A549 treated with Mapracorat at 1 μM for 4 hours (cell line): Measurements from ENCODE around the gene RNFT1. TPM values are rescaled to one million over a fixed set of nuclear protein-coding genes. Genes with fewer than 3 reads are reported as not detected.

ENCODE experiments used
- total RNA-seq: library from RNA; stranded (reverse); fragments of 200-300 nt; extraction: Qiagen RNA extraction; gene quantifications from 5 replicates; pipeline ENCODE4 v1.2.3, GENCODE V29; 2022

Gene RNFT1, protein sequence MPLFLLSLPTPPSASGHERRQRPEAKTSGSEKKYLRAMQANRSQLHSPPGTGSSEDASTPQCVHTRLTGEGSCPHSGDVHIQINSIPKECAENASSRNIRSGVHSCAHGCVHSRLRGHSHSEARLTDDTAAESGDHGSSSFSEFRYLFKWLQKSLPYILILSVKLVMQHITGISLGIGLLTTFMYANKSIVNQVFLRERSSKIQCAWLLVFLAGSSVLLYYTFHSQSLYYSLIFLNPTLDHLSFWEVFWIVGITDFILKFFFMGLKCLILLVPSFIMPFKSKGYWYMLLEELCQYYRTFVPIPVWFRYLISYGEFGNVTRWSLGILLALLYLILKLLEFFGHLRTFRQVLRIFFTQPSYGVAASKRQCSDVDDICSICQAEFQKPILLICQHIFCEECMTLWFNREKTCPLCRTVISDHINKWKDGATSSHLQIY
- 11.5 to 15.5 TPM (median 12.8 TPM) in 5 replicates for total RNA-seq

DNA sequence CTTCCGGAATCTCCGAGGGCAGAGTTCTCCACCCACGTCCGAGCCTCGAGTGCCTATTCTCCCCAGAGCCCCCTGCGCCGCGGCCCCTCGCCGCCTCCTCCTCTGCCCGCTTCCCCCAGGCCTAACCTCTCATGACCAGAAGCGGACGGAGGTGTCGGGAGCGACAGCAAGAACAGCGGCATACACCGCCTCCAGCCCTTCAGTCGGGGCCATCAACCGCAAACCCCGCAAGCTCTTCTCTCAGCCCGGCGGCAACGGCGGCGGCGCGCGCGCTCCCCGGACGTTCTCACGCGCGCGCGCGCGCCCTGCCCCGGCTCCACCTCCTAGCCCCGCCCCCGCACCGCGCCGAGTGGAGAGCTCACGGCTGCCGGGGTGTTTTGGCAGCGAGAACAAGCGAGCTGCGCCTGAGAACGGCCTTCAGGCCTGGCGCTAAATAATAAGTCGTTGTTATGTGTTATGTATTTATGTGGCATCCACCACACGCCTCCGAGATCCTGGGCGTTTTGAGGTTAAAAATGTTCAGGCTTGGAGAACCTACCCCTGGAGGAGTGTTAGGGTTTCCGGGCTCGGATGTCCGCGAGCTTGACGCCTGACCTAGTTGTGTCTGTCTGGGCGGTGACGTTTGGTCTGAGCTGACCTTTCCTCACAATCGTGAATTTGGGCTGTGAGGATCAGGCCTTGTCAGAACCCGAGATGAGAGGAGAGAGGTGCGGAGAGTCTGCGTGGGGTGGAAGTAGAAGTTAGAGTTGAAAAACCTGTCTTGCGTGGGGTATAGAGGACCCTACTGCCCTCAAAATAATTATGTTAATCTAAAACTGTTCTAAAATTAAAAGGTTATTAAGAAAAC is at the start of gene RNFT1:
Gene RNFT1, minus strand, starts transcription at position 259 of the 847 bp plus-strand sequence. Its CDS starts 77 bp downstream, at position 182.

Other genes with a start within 250 kb of the RNFT1 start
- gene TUBD1, start 71.8 kb downstream of the RNFT1 start, total RNA-seq: 10.5 to 12.3 TPM (median 10.7 TPM) in 5 replicates
- 36.2 to 50.2 TPM (median 42.8 TPM) in 5 replicates for gene RPS6KB1, start 71.6 kb downstream of the RNFT1 start, total RNA-seq
- gene HEATR6, start 114.2 kb upstream of the RNFT1 start, total RNA-seq: 17.2 to 19.5 TPM (median 17.8 TPM) in 5 replicates
- gene CA4, start 185.2 kb upstream of the RNFT1 start, total RNA-seq: 0.12 to 0.24 TPM (median 0.23 TPM) in 3 of 5 replicates, not detected in the others